Measurements from ENCODE around the gene N4BP2L2.

Gene N4BP2L2

DNA sequence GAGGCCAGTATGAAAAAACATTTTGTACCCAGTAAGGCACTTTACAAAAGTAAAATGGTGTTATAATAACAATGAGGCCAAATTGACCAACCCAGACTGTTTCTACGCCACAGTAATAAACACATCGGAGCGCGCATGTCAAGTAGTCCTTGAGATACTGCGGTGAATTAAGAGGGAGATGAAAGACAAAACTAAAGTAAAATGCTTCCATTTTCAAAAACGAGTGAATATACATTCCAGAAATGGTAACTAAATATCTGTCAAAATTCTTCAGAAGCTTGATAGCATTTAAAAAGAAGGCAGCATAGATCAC lies 129.6 kb downstream of the N4BP2L2 start:
- Histone ChIP-seq H3K27ac (ENCODE audit: low read length) (no peak overlapping the region), H3K36me3 (ENCODE audit: control insufficient read depth, insufficient read depth, low read length) (no peaks in the 10 kb centered on the region), H3K4me3 (ENCODE audit: low read length) (no peak overlapping the region), H3K4me1 (ENCODE audit: control insufficient read depth, insufficient read depth, low read length) (peaks cover 2% of the 10 kb centered on the region; the same call in 1 of the 2 replicates), H3K9me3 (ENCODE audit: control insufficient read depth, insufficient read depth, low read length) (no peaks in the 10 kb centered on the region), H3K27me3 (ENCODE audit: control insufficient read depth, insufficient read depth, low read length) (no peaks in the 10 kb centered on the region)
- no peak for DNase-seq (ENCODE audit: low read depth, low spot score)
- no CpG with 5 or more reads among the region's 6 CpGs for WGBS (ENCODE audit: insufficient coverage, insufficient read length)

DNA sequence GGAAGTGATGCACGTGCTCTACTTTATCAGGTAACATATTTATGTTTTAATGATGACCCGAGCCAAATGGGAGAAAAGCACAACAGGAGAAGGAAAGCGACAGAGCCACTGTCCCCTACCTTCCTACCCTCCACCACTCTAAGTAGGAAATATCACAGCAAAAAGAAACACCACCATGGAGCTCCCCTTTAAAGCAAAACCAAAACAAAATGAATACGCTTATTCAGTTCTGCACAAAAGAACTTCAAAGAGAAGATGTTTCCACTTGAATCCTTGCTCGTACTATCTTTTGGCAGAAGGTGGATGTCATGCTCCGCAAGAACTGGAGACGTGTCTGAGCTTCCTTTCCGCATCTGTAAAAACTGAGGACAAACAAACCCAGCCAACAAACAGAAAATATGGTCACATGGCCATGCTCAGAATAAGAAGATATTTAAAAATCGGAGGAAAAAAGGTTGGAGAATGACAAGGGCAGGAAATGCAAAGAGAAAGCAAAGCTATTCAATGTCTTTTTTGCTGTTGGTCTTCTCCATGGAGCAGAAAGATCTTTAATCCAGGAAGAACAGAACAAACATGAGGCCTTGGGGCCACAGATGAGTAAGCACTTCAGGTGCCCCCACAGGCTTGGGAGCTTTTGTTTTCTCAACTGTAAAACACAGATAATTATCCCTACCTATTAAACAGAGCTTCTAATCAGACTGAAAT lies 130.1 kb downstream of the N4BP2L2 start:
- Histone ChIP-seq H3K27ac (ENCODE audit: low read length) (no peak overlapping the region), H3K4me3 (ENCODE audit: low read length) (no peak overlapping the region), H3K9me3 (ENCODE audit: control insufficient read depth, insufficient read depth, low read length) (no peaks in the 10 kb centered on the region), H3K27me3 (ENCODE audit: control insufficient read depth, insufficient read depth, low read length) (no peaks in the 10 kb centered on the region), H3K36me3 (ENCODE audit: control insufficient read depth, insufficient read depth, low read length) (no peaks in the 10 kb centered on the region), H3K4me1 (ENCODE audit: control insufficient read depth, insufficient read depth, low read length) (peaks cover 2% of the 10 kb centered on the region; the same call in 1 of the 2 replicates)
- no peak for DNase-seq (ENCODE audit: low read depth, low spot score)
- no CpG with 5 or more reads among the region's 9 CpGs for WGBS (ENCODE audit: insufficient coverage, insufficient read length)

DNA sequence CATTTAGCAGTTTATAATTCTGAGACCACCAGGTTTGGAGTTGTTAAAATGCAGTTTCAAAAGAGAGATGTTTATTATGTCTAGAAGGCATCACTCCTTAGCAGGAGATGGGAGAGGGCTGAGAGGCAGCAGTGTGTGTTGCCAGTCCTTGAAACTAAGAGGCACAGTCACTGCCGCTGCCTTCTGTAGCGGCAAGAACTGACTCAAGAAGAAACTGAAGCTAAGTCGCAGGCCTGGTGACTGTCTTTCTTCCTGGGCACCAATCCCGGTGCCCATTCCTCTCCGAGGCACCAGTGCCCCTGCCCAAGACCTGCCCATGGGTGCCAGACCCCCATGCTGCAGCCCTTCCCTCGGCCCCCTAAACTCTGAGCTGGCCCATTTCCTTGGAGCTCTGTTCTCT lies 130.7 kb downstream of the N4BP2L2 start:
- whole genome bisulfite sequencing (ENCODE audit: insufficient coverage, insufficient read length) = no CpG with 5 or more reads among the region's 6 CpGs
- no peak for DNase-seq (ENCODE audit: low read depth, low spot score)

DNA sequence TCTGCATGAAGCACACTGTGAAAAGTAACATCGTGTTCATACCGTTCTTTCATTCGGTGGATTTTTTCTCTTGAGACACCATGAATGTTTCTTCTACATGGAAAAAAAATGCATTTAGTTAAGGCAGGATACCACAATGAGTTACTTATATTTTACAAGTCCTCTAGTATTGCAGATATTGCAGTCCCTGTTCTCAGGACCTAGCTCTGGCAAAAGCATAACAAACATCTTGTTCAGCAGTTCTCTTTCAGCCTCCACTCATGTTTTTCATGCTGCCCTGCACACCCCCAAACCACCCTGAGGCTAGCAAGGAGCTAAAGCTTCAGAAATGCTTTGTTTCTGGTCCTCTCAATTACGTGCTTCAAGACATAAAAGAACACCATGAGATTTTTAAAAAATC lies 135.5 kb downstream of the N4BP2L2 start:
- H3K27me3 ChIP-seq (ENCODE audit: control insufficient read depth, insufficient read depth, low read length) = no peaks in the 10 kb centered on the region
- no peak overlapping the region for H3K4me3 ChIP-seq (ENCODE audit: low read length)
- no peak for DNase-seq (ENCODE audit: low read depth, low spot score)
- H3K27ac ChIP-seq (ENCODE audit: low read length) = no peak overlapping the region
- no peaks in the 10 kb centered on the region for H3K9me3 ChIP-seq (ENCODE audit: control insufficient read depth, insufficient read depth, low read length)
- WGBS (ENCODE audit: insufficient coverage, insufficient read length) = no CpG with 5 or more reads among the region's 4 CpGs
- no peaks in the 10 kb centered on the region for H3K4me1 ChIP-seq (ENCODE audit: control insufficient read depth, insufficient read depth, low read length)
- no peaks in the 10 kb centered on the region for H3K36me3 ChIP-seq (ENCODE audit: control insufficient read depth, insufficient read depth, low read length)

More for the DNA sequence above, 130.7 kb downstream of the N4BP2L2 start:
- H3K4me1 ChIP-seq (ENCODE audit: control insufficient read depth, insufficient read depth, low read length) = peaks cover 2% of the 10 kb centered on the region; the same call in 1 of the 2 replicates
- H3K36me3 ChIP-seq (ENCODE audit: control insufficient read depth, insufficient read depth, low read length) = no peaks in the 10 kb centered on the region
- no peaks in the 10 kb centered on the region for H3K9me3 ChIP-seq (ENCODE audit: control insufficient read depth, insufficient read depth, low read length)
- H3K27me3 ChIP-seq (ENCODE audit: control insufficient read depth, insufficient read depth, low read length) = no peaks in the 10 kb centered on the region
- no peak overlapping the region for H3K27ac ChIP-seq (ENCODE audit: low read length)
- no peak overlapping the region for H3K4me3 ChIP-seq (ENCODE audit: low read length)

DNA sequence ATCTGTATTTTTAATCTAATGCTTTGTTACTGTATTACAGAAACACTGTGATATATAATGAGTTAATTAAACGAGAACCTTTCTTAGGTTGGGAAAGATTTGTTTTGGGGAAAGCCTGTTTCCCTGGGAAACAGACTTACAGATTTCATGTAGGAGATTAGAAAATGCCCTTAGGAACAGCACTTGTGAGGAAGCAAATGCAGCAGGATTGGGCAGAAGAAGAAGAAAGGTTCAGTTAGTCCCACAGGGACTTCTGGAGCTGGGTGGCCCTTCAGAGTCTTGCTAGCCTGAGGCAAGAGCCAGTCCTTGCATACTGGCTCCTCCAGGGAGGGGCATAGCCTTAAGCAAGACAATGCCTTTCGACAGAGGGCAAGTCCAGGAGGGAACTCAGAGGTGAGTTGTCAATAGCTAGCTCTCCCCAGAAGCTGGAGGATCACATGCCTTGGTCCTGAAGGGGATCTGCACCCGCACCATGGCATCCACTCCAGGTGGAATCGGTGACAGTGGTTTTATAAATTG lies 147.4 kb downstream of the N4BP2L2 start:
- H3K27ac ChIP-seq (ENCODE audit: low read length) = no peak overlapping the region
- H3K27me3 ChIP-seq (ENCODE audit: control insufficient read depth, insufficient read depth, low read length) = no peaks in the 10 kb centered on the region
- no peak overlapping the region for H3K4me3 ChIP-seq (ENCODE audit: low read length)
- no peaks in the 10 kb centered on the region for H3K4me1 ChIP-seq (ENCODE audit: control insufficient read depth, insufficient read depth, low read length)
- H3K9me3 ChIP-seq (ENCODE audit: control insufficient read depth, insufficient read depth, low read length) = no peaks in the 10 kb centered on the region
- no peak for DNase-seq (ENCODE audit: low read depth, low spot score)
- H3K36me3 ChIP-seq (ENCODE audit: control insufficient read depth, insufficient read depth, low read length) = no peaks in the 10 kb centered on the region
- no CpG with 5 or more reads among the region's 4 CpGs for WGBS (ENCODE audit: insufficient coverage, insufficient read length)

DNA sequence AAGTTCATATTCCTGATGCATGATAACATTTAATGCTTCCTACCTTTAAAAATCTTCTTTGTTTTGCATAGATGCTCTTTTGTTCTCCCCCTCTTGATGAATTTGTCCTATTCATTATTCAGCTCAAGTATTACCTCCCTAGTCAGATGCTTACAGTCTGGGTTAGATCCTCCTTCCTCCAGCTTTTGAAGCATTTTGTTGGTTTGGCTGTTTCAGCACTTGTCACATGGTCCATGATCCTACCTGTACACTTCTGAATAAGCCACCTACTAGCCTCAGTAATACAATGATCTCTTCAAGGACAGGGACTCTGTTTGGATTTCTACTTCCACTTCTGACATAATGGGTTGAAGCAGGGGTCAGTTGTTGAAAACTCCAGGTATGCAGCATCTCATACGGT lies 148.1 kb downstream of the N4BP2L2 start:
- no CpG with 5 or more reads among the region's 1 CpG for WGBS (ENCODE audit: insufficient coverage, insufficient read length)
- Histone ChIP-seq H3K4me1 (ENCODE audit: control insufficient read depth, insufficient read depth, low read length) (no peaks in the 10 kb centered on the region), H3K4me3 (ENCODE audit: low read length) (no peak overlapping the region), H3K27me3 (ENCODE audit: control insufficient read depth, insufficient read depth, low read length) (no peaks in the 10 kb centered on the region), H3K9me3 (ENCODE audit: control insufficient read depth, insufficient read depth, low read length) (no peaks in the 10 kb centered on the region), H3K27ac (ENCODE audit: low read length) (no peak overlapping the region), H3K36me3 (ENCODE audit: control insufficient read depth, insufficient read depth, low read length) (no peaks in the 10 kb centered on the region)
- DNase-seq (ENCODE audit: low read depth, low spot score) = no peak

DNA sequence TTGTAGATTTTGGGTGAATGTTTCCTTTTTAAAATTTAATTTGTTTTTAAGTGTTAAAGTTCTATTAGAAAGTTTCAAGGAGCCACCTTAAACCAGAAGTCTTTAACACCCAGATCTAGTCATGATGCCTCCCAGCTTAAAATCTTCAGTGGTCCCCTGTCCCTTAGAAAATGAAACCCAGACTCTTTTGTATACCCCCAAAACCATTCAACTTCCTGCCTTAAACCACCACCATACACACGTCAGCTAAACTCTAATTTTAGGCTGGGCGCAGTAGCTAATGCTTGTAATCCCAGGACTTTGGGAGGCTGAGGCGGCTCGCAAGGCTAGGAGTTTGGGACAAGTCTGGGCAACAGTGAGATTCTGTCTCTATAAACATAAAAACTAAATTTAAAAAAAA lies 148.5 kb downstream of the N4BP2L2 start:
- no CpG with 5 or more reads among the region's 4 CpGs for WGBS (ENCODE audit: insufficient coverage, insufficient read length)
- DNase-seq (ENCODE audit: low read depth, low spot score) = no peak
- Histone ChIP-seq H3K27me3 (ENCODE audit: control insufficient read depth, insufficient read depth, low read length) (no peaks in the 10 kb centered on the region), H3K36me3 (ENCODE audit: control insufficient read depth, insufficient read depth, low read length) (no peaks in the 10 kb centered on the region), H3K4me1 (ENCODE audit: control insufficient read depth, insufficient read depth, low read length) (no peaks in the 10 kb centered on the region), H3K9me3 (ENCODE audit: control insufficient read depth, insufficient read depth, low read length) (no peaks in the 10 kb centered on the region), H3K4me3 (ENCODE audit: low read length) (no peak overlapping the region), H3K27ac (ENCODE audit: low read length) (no peak overlapping the region)

DNA sequence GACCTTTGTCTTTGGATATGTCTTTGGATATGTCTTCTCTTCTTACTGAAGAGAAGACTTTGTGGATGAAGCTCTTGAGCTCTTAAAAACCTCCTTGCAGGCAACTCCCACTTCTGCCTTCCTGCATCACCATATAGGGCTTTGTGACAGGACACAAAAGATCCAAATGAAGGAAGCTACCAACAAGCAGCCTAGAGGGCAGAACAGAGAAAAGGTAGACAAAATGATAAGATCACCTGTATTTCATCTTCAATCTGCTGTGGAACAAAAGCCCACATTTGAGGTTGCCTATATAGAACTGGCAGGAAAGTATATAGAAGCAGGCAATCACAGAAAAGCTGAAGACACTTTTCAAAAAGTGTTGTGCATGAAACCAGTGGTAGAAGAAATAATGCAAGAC lies 153.2 kb downstream of the N4BP2L2 start:
- H3K4me3 ChIP-seq (ENCODE audit: low read length) = no peak overlapping the region
- no peaks in the 10 kb centered on the region for H3K27me3 ChIP-seq (ENCODE audit: control insufficient read depth, insufficient read depth, low read length)
- H3K36me3 ChIP-seq (ENCODE audit: control insufficient read depth, insufficient read depth, low read length) = no peaks in the 10 kb centered on the region; the same call in 1 of the 2 replicates

DNA sequence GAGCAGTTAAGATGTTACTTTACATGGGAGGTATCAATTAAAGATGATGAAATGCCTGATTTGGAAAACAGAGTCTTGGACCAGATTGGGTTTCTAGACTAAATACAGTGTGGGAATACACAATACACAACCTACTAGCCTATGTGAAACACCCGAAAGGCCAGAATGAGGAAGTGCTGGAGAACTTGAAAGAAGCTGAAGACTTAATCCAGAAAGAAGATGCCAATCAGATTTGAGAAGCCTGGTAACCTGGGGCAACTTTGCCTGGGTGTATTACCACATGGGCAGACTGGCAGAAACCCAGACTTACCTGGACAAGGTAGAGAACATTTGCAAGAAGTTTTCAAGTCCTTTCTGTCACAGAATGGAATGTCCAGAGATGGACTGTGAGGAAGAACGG lies 153.9 kb downstream of the N4BP2L2 start:
- H3K36me3 ChIP-seq (ENCODE audit: control insufficient read depth, insufficient read depth, low read length) = no peaks in the 10 kb centered on the region; the same call in 1 of the 2 replicates
- no peaks in the 10 kb centered on the region for H3K9me3 ChIP-seq (ENCODE audit: control insufficient read depth, insufficient read depth, low read length)
- H3K27me3 ChIP-seq (ENCODE audit: control insufficient read depth, insufficient read depth, low read length) = no peaks in the 10 kb centered on the region
- 0 out of 2 replicates have a peak, but pooled peaks cover 2% of the 10 kb centered on the region for H3K4me1 ChIP-seq (ENCODE audit: control insufficient read depth, insufficient read depth, low read length)
- no peak overlapping the region for H3K27ac ChIP-seq (ENCODE audit: low read length)
- DNase-seq (ENCODE audit: low read depth, low spot score) = no peak
- no peak overlapping the region for H3K4me3 ChIP-seq (ENCODE audit: low read length)
- WGBS (ENCODE audit: insufficient coverage, insufficient read length) = no CpG with 5 or more reads among the region's 2 CpGs

More for the DNA sequence above, 153.2 kb downstream of the N4BP2L2 start:
- Histone ChIP-seq H3K4me1 (ENCODE audit: control insufficient read depth, insufficient read depth, low read length) (0 out of 2 replicates have a peak, but pooled peaks cover 2% of the 10 kb centered on the region), H3K9me3 (ENCODE audit: control insufficient read depth, insufficient read depth, low read length) (no peaks in the 10 kb centered on the region), H3K27ac (ENCODE audit: low read length) (no peak overlapping the region)
- DNase-seq (ENCODE audit: low read depth, low spot score) = no peak

DNA sequence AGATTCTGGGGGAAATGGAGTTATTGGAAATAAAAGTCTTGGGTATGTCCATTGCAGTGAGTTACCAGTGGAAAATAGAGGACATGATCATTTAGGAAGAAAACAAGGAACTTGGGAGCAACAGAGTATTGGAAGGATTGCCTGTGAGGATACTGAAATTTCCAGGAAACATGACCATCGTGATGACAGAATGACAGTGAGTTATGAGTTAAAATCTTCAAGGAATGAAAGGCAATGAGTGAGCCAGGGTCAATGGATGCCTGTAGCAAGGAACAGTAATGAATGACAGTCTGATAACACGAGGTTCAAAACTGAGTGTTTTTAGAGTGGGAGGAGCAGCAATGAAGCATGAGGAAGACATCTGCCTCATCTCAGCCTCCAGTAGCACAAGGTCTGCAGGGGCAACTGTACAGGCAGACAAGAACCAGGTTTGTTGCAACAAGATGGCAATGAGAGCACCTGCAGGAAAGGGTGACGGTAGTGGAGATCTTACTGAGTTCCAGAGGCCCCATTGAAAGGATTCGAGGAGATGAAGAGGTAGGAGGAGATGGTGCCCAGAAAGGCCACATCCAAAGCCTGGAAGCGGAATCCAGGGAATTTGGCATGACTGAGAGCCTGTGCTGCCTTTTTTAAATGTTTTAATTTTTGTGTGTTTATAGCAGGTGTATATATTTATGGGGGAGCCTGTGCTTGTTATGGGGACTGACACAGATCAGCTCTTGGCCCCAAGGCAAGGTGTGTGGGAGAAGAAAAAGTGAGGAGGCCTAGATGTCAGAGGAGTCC lies 154.6 kb downstream of the N4BP2L2 start:
- Histone ChIP-seq H3K27ac (ENCODE audit: low read length) (no peak overlapping the region), H3K36me3 (ENCODE audit: control insufficient read depth, insufficient read depth, low read length) (no peaks in the 10 kb centered on the region; the same call in 1 of the 2 replicates), H3K4me3 (ENCODE audit: low read length) (no peak overlapping the region), H3K9me3 (ENCODE audit: control insufficient read depth, insufficient read depth, low read length) (no peaks in the 10 kb centered on the region), H3K4me1 (ENCODE audit: control insufficient read depth, insufficient read depth, low read length) (0 out of 2 replicates have a peak, but pooled peaks cover 2% of the 10 kb centered on the region), H3K27me3 (ENCODE audit: control insufficient read depth, insufficient read depth, low read length) (no peaks in the 10 kb centered on the region)
- DNase-seq (ENCODE audit: low read depth, low spot score) = no peak
- WGBS (ENCODE audit: insufficient coverage, insufficient read length) = no CpG with 5 or more reads among the region's 5 CpGs

Data from iPS DF 6.9 (cell line).